GM18511 (cell line): ENCODE measurements around the gene CDHR4.

Experiments used
- ATAC-seq: cut with Tn5 transposase; IDR thresholded peaks from one replicate; pipeline ENCODE4 v1.9.1; 2021; ENCODE audit warnings: mild to moderate bottlenecking, moderate library complexity; ENCODE audit not compliant: unreplicated experiment

CDHR4 gene

GRCh38 chr3:49745986-49746385 is 53.7 kb downstream of the CDHR4 start:
- ATAC-seq, result no peak
